Neural progenitor cell (in vitro differentiated cells): ENCODE data around the gene GPR39. TPM values are rescaled to one million over a fixed set of nuclear protein-coding genes. Genes with fewer than 3 reads are reported as not detected.

Source experiments
- DNase-seq: peaks from one replicate; pipeline ENCODE4 v3.0.0-alpha.2; 2016; ENCODE audit warnings: low spot score
- H2AFZ ChIP-seq: fragments of 200-600 bp; sonication (generic); replicated peaks from 2 replicates; pipeline ENCODE4 v1.6.1; 2016; ENCODE audit warnings: antibody characterized with exemption
- H3F3A ChIP-seq: fragments of 200-600 bp; sonication (generic); 2 replicates; pipeline ENCODE4 v1.6.1; 2016; ENCODE audit warnings: antibody characterized with exemption, low read depth
- H3K27ac ChIP-seq: fragments of 200-600 bp; sonication (generic); 2 replicates; pipeline ENCODE4 v1.5.1; 2016; ENCODE audit warnings: mild to moderate bottlenecking
- H3K27me3 ChIP-seq: fragments of 200-600 bp; sonication (generic); 2 replicates; pipeline ENCODE4 v1.6.1; 2016; ENCODE audit warnings: mild to moderate bottlenecking, moderate library complexity
- H3K36me3 ChIP-seq: fragments of 200-600 bp; sonication (generic); 2 replicates; pipeline ENCODE4 v1.5.1; 2016
- H3K4me1 ChIP-seq: fragments of 200-600 bp; sonication (generic); 2 replicates; pipeline ENCODE4 v1.6.1; 2016; ENCODE audit warnings: mixed run types
- H3K4me2 ChIP-seq: fragments of 200-600 bp; sonication (generic); 2 replicates; pipeline ENCODE4 v1.6.1; 2016
- H3K4me3 ChIP-seq: fragments of 200-600 bp; sonication (generic); 2 replicates; pipeline ENCODE4 v1.5.1; 2016
- H3K79me2 ChIP-seq: fragments of 200-600 bp; sonication (generic); 2 replicates; pipeline ENCODE4 v1.6.1; 2016; ENCODE audit warnings: low read depth
- H3K9ac ChIP-seq: fragments of 200-600 bp; sonication (generic); 2 replicates; pipeline ENCODE4 v1.6.1; 2016
- H3K9me3 ChIP-seq: fragments of 200-600 bp; sonication (generic); 2 replicates; pipeline ENCODE4 v1.5.1; 2016; ENCODE audit warnings: low read depth
- H4K20me1 ChIP-seq: fragments of 200-600 bp; sonication (generic); 2 replicates; pipeline ENCODE4 v1.6.1; 2016; ENCODE audit warnings: low read depth
- H3K27ac Mint-ChIP-seq: 3 replicates; pipeline ENCODE4 v1.8.0; 2021; ENCODE audit warnings: mixed read lengths
- H3K27me3 Mint-ChIP-seq: 2 replicates; pipeline ENCODE4 v1.8.0; 2022; ENCODE audit warnings: low read depth, mild to moderate bottlenecking, inconsistent platforms, moderate library complexity, mixed read lengths; ENCODE audit not compliant: insufficient read depth
- H3K36me3 Mint-ChIP-seq: 3 replicates; pipeline ENCODE4 v1.8.0; 2021; ENCODE audit warnings: mixed read lengths
- H3K4me1 Mint-ChIP-seq: 3 replicates; pipeline ENCODE4 v1.8.0; 2021; ENCODE audit warnings: mixed read lengths
- H3K4me3 Mint-ChIP-seq: 3 replicates; pipeline ENCODE4 v1.8.0; 2021; ENCODE audit warnings: mild to moderate bottlenecking, moderate library complexity, mixed read lengths
- H3K9me3 Mint-ChIP-seq: 3 replicates; pipeline ENCODE4 v1.8.0; 2020; ENCODE audit warnings: mixed read lengths
- EZH2 ChIP-seq: fragments of 200-600 bp; sonication (generic); IDR thresholded peaks from 2 replicates; pipeline ENCODE4 v1.6.1; 2017; ENCODE audit warnings: antibody characterized with exemption, mild to moderate bottlenecking, moderate library complexity
- EZH2phosphoT487 ChIP-seq: fragments of 200-600 bp; sonication (generic); IDR thresholded peaks from 2 replicates; pipeline ENCODE4 v1.6.1; 2017; ENCODE audit warnings: antibody characterized with exemption
- total RNA-seq: library from RNA; depleted of rRNA; stranded (reverse); fragments of >200 nt; gene quantifications from 2 replicates; pipeline ENCODE4 v1.2.3, GENCODE V29; 2015; ENCODE audit warnings: low replicate concordance
- TF ChIP-seq, protein P1 (sequence below): fragments of 200-600 bp; sonication (generic); IDR thresholded peaks from 2 replicates; pipeline ENCODE4 v1.5.1; 2017; ENCODE audit warnings: antibody characterized with exemption, mild to moderate bottlenecking

Gene GPR39
- total RNA-seq, 1 donor from 2014 or later, result 0.28 TPM

DNA sequence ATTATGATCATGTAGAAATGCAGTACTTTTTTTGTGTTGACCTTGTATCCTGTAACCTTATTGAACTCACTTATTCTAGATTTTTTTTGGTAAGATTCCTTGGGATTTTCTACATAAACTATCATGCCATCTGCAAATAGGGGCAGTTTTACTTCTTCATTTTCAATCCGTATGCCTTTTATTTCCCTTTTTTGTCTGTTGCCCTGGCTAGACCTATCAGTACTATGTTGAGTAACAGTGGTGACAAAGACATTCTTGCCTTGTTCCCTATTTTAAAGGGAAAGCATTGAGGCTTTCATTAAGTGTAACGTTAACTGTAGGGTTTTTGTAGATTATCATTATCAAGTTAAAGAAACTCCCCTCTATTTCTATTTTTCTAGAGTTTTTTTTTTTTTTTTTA lies 161.1 kb downstream of the GPR39 start:
- DNase-seq, result no peak
- peaks cover 8% of the 10 kb centered on the region for H3K27me3 Mint-ChIP-seq
- no peak overlapping the region for H3K4me3 Mint-ChIP-seq
- H3K36me3 Mint-ChIP-seq, result no peaks in the 10 kb centered on the region
- Histone ChIP-seq H3K9me3 (no peaks in the 10 kb centered on the region), H3K9ac (no peak overlapping the region), H2AFZ (no peak overlapping the region), H3F3A (no peaks in the 10 kb centered on the region), H3K4me1 (no peaks in the 10 kb centered on the region), H3K79me2 (no peaks in the 10 kb centered on the region), H3K36me3 (no peaks in the 10 kb centered on the region), H3K4me2 (no peak overlapping the region), H3K4me3 (no peak overlapping the region), H3K27me3 (no peaks in the 10 kb centered on the region), H3K27ac (no peak overlapping the region), H4K20me1 (no peaks in the 10 kb centered on the region)
- no peak overlapping the region for H3K27ac Mint-ChIP-seq
- H3K9me3 Mint-ChIP-seq, result no peaks in the 10 kb centered on the region
- H3K4me1 Mint-ChIP-seq, result peaks cover 13% of the 10 kb centered on the region
- TF ChIP-seq, protein P1, sequence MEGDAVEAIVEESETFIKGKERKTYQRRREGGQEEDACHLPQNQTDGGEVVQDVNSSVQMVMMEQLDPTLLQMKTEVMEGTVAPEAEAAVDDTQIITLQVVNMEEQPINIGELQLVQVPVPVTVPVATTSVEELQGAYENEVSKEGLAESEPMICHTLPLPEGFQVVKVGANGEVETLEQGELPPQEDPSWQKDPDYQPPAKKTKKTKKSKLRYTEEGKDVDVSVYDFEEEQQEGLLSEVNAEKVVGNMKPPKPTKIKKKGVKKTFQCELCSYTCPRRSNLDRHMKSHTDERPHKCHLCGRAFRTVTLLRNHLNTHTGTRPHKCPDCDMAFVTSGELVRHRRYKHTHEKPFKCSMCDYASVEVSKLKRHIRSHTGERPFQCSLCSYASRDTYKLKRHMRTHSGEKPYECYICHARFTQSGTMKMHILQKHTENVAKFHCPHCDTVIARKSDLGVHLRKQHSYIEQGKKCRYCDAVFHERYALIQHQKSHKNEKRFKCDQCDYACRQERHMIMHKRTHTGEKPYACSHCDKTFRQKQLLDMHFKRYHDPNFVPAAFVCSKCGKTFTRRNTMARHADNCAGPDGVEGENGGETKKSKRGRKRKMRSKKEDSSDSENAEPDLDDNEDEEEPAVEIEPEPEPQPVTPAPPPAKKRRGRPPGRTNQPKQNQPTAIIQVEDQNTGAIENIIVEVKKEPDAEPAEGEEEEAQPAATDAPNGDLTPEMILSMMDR, result no peak
- TF ChIP-seq EZH2phosphoT487, result no peak
- TF ChIP-seq EZH2, result no peak

DNA sequence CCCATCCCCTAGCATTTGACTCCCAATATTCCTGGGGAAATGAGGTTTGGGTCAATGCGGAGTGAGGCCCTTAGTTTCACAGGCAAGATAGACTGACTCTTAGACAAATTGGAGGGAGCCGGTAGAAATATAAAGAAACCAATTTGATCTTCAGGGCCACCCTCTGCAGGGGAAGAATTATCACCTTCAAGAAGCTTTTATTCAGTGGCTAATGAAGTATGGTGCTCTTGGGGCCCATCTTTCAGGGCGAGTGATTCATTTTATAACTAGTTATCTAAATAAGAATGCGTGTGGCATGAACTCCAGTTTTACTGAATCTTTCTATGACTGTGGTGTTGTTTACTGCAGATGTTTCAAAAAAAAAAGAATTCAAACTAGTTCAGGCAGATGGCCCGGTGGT lies 165.0 kb downstream of the GPR39 start:
- Histone ChIP-seq H4K20me1 (no peaks in the 10 kb centered on the region), H3K9ac (no peak overlapping the region), H3F3A (no peaks in the 10 kb centered on the region), H3K4me1 (peaks cover 5% of the 10 kb centered on the region), H3K4me2 (no peak overlapping the region), H2AFZ (no peak overlapping the region), H3K36me3 (no peaks in the 10 kb centered on the region), H3K27ac (no peak overlapping the region), H3K9me3 (no peaks in the 10 kb centered on the region), H3K27me3 (no peaks in the 10 kb centered on the region), H3K4me3 (no peak overlapping the region), H3K79me2 (no peaks in the 10 kb centered on the region)
- DNase-seq, result no peak
- Mint-ChIP-seq H3K36me3 (no peaks in the 10 kb centered on the region), H3K9me3 (no peaks in the 10 kb centered on the region), H3K27ac (peak overlapping the region; percentile 51), H3K27me3 (peaks cover 5% of the 10 kb centered on the region), H3K4me1 (peaks cover 31% of the 10 kb centered on the region), H3K4me3 (no peak overlapping the region)
- TF ChIP-seq, protein P1, result no peak
- TF ChIP-seq EZH2 (no peak), EZH2phosphoT487 (no peak)

DNA sequence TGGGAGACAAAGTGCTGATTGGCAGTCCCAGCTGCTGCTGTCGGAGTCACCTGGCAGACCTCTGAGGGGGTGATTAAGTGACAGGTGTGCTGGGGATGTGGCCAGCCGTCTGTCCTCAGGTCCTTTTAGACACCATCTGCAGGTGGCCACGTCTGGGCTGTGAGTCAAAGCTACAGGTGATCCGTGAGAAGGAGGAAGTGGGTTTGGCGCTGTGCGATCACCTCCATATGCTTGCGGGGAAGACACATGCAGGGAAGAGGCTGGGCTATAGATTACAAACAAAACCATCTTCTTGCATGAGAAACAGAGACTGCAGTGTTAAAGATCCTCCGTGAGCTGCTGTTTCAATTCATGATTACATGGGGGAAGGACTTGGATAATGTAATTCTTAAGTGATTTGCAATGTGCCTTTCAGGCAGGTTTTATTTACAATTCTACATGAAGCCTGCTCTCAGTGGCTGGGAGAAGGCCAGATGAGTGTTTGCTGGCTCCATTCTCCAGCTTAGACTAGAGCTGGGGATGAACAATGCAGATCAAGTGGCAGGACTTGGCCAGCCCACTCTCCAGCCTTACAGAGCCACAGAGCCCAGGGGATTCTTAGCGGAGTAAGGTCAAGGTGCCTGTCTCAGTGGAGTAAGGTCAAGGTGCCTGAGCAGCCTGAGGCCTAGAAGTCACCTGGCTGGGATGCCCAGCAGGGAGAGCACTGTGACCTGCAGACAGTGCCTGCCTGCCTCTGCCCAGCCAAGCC lies 165.6 kb downstream of the GPR39 start:
- Histone ChIP-seq H3K4me1 (peaks cover 5% of the 10 kb centered on the region), H3F3A (no peaks in the 10 kb centered on the region), H3K9ac (no peak overlapping the region), H3K79me2 (no peaks in the 10 kb centered on the region), H4K20me1 (no peaks in the 10 kb centered on the region), H3K4me3 (no peak overlapping the region), H3K27me3 (no peaks in the 10 kb centered on the region), H3K36me3 (no peaks in the 10 kb centered on the region), H3K27ac (no peak overlapping the region), H2AFZ (no peak overlapping the region), H3K9me3 (no peaks in the 10 kb centered on the region), H3K4me2 (no peak overlapping the region)
- no peak for DNase-seq
- TF ChIP-seq, protein P1, result no peak
- TF ChIP-seq EZH2 (no peak), EZH2phosphoT487 (no peak)
- H3K27ac Mint-ChIP-seq, result peak overlapping the region; percentile 51
- no peaks in the 10 kb centered on the region for H3K9me3 Mint-ChIP-seq
- H3K4me1 Mint-ChIP-seq, result peaks cover 37% of the 10 kb centered on the region
- no peaks in the 10 kb centered on the region for H3K36me3 Mint-ChIP-seq
- peaks cover 10% of the 10 kb centered on the region for H3K27me3 Mint-ChIP-seq
- no peak overlapping the region for H3K4me3 Mint-ChIP-seq
